DOHH2 (cell line): Measurements from ENCODE around the gene TAF4.

Source experiments
- CTCF ChIP-seq: fragments of 200-600 bp; sonication (generic); IDR thresholded peaks from one replicate; pipeline ENCODE4 v1.5.1; 2014; ENCODE audit warnings: antibody characterized with exemption, mild to moderate bottlenecking, low read depth, low read length; ENCODE audit not compliant: poor library complexity, severe bottlenecking
- EZH2phosphoT487 ChIP-seq: fragments of 200-600 bp; sonication (generic); IDR thresholded peaks from 2 replicates; pipeline ENCODE4 v1.6.1; 2017; ENCODE audit warnings: borderline replicate concordance, mild to moderate bottlenecking, antibody characterized with exemption, low read length, moderate library complexity, mixed read lengths

- TF ChIP-seq CTCF = no peak
- no peak for TF ChIP-seq EZH2phosphoT487
Observed at GRCh38 chr20:62105592-62105991, 39.9 kb upstream of the TAF4 start.
